Measurements from ENCODE around the gene OXSM. TPM values are rescaled to one million over a fixed set of nuclear protein-coding genes. Genes with fewer than 3 reads are reported as not detected.

Gene OXSM
- total and polyA plus RNA-seq, 10 of the 15 experiments (the other 5 are each of a cell fraction or from before 2014, with no cell fraction given) = 12.9 to 37.5 (median 22.1) TPM

- TF ChIP-seq FOXK2 (IDR thresholded peaks at IDR 0.05) (no peak), ZBTB33 (IDR thresholded peaks at IDR 0.05) (no peak), MEF2B (IDR thresholded peaks at IDR 0.05; ENCODE audit: partially characterized antibody, poor library complexity, severe bottlenecking) (peak; percentile 22), KLF5 (IDR thresholded peaks at IDR 0.05; ENCODE audit: partially characterized antibody) (no peak), HCFC1 (IDR thresholded peaks at IDR 0.05; ENCODE audit: low read length) (no peak), TAF1 (IDR thresholded peaks at IDR 0.05; ENCODE audit: borderline replicate concordance, low read depth, low read length) (peak; percentile 61; the same call in 1 of the 2 replicates), USF2 (IDR thresholded peaks at IDR 0.05; ENCODE audit: borderline replicate concordance, low read depth, low read length) (no peak; the same call in 1 of the 2 replicates), HDAC2 (IDR thresholded peaks at IDR 0.05) (no peak), SMAD5 (IDR thresholded peaks at IDR 0.05; ENCODE audit: low read depth) (peak; percentile 47; the same call in 1 of the 2 replicates), NFXL1 (IDR thresholded peaks at IDR 0.05; ENCODE audit: borderline replicate concordance) (no peak), CBX3 (IDR thresholded peaks at IDR 0.05; ENCODE audit: borderline replicate concordance, low read depth) (no peak), CHD1 (IDR thresholded peaks at IDR 0.05; ENCODE audit: low read depth, low read length) (no peak), ATF7 (IDR thresholded peaks at IDR 0.05; ENCODE audit: low read depth) (peak; percentile 85), JUND (IDR thresholded peaks at IDR 0.05; ENCODE audit: low read depth, low read length) (no peak), E2F4 (IDR thresholded peaks at IDR 0.05; ENCODE audit: low read depth, low read length) (no peak), NR2C1 (IDR thresholded peaks at IDR 0.05) (no peak), MXI1 (IDR thresholded peaks at IDR 0.05; ENCODE audit: low read depth, low read length) (peak; percentile 73; the same call in 1 of the 2 replicates), TCF3 (IDR thresholded peaks at IDR 0.05; ENCODE audit: borderline replicate concordance, insufficient read depth, low read depth, low read length) (0 out of 2 replicates have a peak, but pooled peaks have one; percentile 14), MTA3 (IDR thresholded peaks at IDR 0.05; ENCODE audit: borderline replicate concordance, low read length) (no peak; the same call in 1 of the 2 replicates), SUZ12 (IDR thresholded peaks at IDR 0.05; ENCODE audit: unreplicated experiment) (no peak), ATF3 (IDR thresholded peaks at IDR 0.05; ENCODE audit: borderline replicate concordance, extremely low read depth, low read depth, low read length) (no peak), SUPT20H (IDR thresholded peaks at IDR 0.05; ENCODE audit: borderline replicate concordance, control insufficient read depth, low read depth, low read length) (no peak), PKNOX1 (IDR thresholded peaks at IDR 0.05) (peak; percentile 76), MAX (IDR thresholded peaks at IDR 0.05; ENCODE audit: low read depth, low read length) (peak; percentile 69)
Measured at GRCh38 chr3:25789596-25790556, at the start of gene OXSM (continued).
